Measurements from ENCODE around the gene FMO2.

- TF ChIP-seq POLR2A (IDR thresholded peaks at IDR 0.05) (no peak), CTCF (IDR thresholded peaks at IDR 0.05) (no peak), POLR2AphosphoS5 (IDR thresholded peaks at IDR 0.05; ENCODE audit: insufficient read depth in 1 of 2, low read depth in 1 of 2) (no peak)
Observed at GRCh38 chr1:171248302-171248701, 63.2 kb downstream of the FMO2 start, which contains the start of gene FMO1.

Measured in vagina (tissue), 2 donors.